HCT116 (cell line): ENCODE results near the gene FOXN3.

Source experiments
- CEBPB ChIP-seq: IDR thresholded peaks from 2 replicates; pipeline ENCODE4 v1.6.1; 2012; ENCODE audit warnings: low read depth
- POLR2A ChIP-seq: IDR thresholded peaks from 2 replicates; pipeline ENCODE4 v1.7.0; 2011; ENCODE audit warnings: borderline replicate concordance; ENCODE audit not compliant: insufficient read depth, insufficient read length; ENCODE audit errors: extremely low read depth
- ZFX ChIP-seq: fragments of 450-650 bp; IDR thresholded peaks from 2 replicates; pipeline ENCODE4 v1.6.1; 2017
- TF ChIP-seq, protein P1 (sequence below), 3 experiments: fragments of 200-600 bp in 1 of 3; sonication (generic) in 1 of 3; IDR thresholded peaks in 2 of 3; conservative IDR thresholded peaks in 1 of 3; 2 replicates each; pipeline ENCODE4 v1.5.1; 2012 to 2017; ENCODE audit warnings: low read depth in 2 of 3, low read length in 2 of 3, antibody characterized with exemption in 1 of 3, borderline replicate concordance in 1 of 3, control low read depth in 1 of 3, mild to moderate bottlenecking in 1 of 3, mixed read lengths in 1 of 3, mixed run types in 1 of 3, moderate library complexity in 1 of 3; ENCODE audit not compliant: insufficient read depth in 1 of 3
- TF ChIP-seq, protein P2 (sequence below): IDR thresholded peaks from 2 replicates; pipeline ENCODE4 v1.6.1; 2012

DNA sequence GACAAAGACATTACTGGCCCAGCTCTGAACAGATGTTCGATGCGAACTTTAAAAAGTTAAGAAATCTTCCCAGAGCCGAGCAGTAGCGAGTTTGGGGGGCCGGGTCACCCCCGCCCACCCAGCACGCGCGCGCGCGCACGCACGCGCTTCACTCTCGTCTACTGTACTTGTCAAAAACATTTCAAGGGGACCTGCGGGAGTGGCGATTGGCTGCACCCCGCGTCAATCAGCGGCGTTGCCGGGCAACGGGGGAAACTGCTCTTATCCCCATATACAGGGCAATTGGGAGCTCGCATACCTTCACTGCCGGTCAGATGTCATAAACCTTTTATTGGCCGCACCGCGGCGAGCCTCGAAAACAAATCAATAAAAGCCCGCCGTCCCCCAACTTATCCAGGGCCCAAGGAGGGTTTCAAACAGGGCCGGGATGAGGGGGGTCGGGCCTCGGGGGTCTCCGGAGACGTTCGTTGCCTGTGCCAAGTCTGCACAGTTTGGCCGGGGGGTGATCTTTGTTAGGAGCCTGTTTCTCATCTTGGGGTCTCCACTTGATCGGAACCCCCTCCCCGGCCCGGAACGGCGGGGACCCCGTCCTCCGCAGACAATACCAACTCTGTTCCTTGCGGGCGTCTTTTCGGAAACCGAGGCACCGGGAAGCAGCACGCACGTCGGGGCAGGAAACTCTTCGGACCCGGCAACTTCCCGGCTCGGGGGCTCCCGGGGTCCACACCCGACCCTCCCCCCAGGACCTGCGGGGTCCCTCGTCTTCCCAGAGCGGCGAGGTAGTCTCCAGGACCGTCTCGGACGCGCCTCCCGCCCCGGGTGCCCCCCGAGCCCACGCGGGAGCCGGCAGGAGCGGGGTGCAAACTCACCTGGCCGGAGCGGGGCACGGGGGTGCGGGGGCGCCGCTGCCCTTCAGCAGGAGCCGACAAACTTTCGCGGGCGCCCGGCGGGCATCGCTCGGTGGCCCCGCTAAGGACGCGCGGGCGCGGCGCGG, 734 bp downstream of the FOXN3 start:
- no peak for TF ChIP-seq CEBPB
- TF ChIP-seq, protein P1, sequence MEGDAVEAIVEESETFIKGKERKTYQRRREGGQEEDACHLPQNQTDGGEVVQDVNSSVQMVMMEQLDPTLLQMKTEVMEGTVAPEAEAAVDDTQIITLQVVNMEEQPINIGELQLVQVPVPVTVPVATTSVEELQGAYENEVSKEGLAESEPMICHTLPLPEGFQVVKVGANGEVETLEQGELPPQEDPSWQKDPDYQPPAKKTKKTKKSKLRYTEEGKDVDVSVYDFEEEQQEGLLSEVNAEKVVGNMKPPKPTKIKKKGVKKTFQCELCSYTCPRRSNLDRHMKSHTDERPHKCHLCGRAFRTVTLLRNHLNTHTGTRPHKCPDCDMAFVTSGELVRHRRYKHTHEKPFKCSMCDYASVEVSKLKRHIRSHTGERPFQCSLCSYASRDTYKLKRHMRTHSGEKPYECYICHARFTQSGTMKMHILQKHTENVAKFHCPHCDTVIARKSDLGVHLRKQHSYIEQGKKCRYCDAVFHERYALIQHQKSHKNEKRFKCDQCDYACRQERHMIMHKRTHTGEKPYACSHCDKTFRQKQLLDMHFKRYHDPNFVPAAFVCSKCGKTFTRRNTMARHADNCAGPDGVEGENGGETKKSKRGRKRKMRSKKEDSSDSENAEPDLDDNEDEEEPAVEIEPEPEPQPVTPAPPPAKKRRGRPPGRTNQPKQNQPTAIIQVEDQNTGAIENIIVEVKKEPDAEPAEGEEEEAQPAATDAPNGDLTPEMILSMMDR (IDR thresholded peaks at IDR 0.05 in 2 of 3, conservative IDR thresholded peaks at IDR 0.05 in 1 of 3; ENCODE audit: borderline replicate concordance in 1 of 3, insufficient read depth in 1 of 3, low read depth in 2 of 3, low read length in 2 of 3) = no peak
- no peak for TF ChIP-seq POLR2A
- TF ChIP-seq ZFX = no peak
- TF ChIP-seq, protein P2, sequence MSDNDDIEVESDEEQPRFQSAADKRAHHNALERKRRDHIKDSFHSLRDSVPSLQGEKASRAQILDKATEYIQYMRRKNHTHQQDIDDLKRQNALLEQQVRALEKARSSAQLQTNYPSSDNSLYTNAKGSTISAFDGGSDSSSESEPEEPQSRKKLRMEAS = peak; percentile 40; the same call in 1 of the 2 replicates
